T-helper 2 cell treated with Interferon-gamma antibody and Interleukin-4, amounts not matched to agents 5 μg/mL and 100 μg/mL, for 36 hours (primary cell): Measurements from ENCODE around the gene IFNAR1.

Experiments used
- DNase-seq: peaks from one replicate; pipeline ENCODE4 v3.0.0; 2021; ENCODE audit warnings: low spot score
- H3K27ac Mint-ChIP-seq: one replicate; pipeline ENCODE4 v1.8.0; 2021; ENCODE audit warnings: mild to moderate bottlenecking, mixed read lengths
- H3K27me3 Mint-ChIP-seq: one replicate; pipeline ENCODE4 v1.8.0; 2021; ENCODE audit warnings: low read depth, mixed read lengths
- H3K36me3 Mint-ChIP-seq: one replicate; pipeline ENCODE4 v1.8.0; 2021; ENCODE audit warnings: low read depth, mixed read lengths
- H3K4me1 Mint-ChIP-seq: one replicate; pipeline ENCODE4 v1.8.0; 2021; ENCODE audit warnings: low read depth, mixed read lengths
- H3K4me3 Mint-ChIP-seq: one replicate; pipeline ENCODE4 v1.8.0; 2022; ENCODE audit warnings: mild to moderate bottlenecking, moderate library complexity, mixed read lengths
- H3K9me3 Mint-ChIP-seq: one replicate; pipeline ENCODE4 v1.8.0; 2021; ENCODE audit warnings: mixed read lengths

Gene IFNAR1

DNA sequence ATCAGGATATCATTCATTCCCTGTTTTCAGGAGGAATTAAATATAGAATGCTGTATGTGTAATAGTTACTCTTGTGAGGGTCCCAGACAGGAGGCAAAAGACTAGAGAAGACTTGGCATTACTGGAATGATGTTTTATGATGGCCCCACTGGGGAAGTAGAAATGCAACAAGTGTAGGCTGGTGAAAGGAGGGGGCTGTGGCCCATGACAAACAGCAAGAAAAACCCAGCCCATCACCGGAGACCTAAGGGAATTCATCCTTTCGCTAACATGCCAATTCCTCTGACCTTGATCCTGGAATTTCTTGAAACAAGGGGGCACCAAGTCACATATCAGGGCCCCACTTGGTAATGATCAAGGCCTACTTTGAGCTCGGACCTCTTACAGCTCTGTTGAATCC, 72.9 kb downstream of the IFNAR1 start:
- no peaks in the 10 kb centered on the region for H3K36me3 Mint-ChIP-seq
- no peaks in the 10 kb centered on the region for H3K9me3 Mint-ChIP-seq
- H3K4me1 Mint-ChIP-seq = peaks cover 9% of the 10 kb centered on the region
- no peak overlapping the region for H3K4me3 Mint-ChIP-seq
- peaks cover 14% of the 10 kb centered on the region for H3K27me3 Mint-ChIP-seq
- H3K27ac Mint-ChIP-seq = no peak overlapping the region
- DNase-seq = no peak

DNA sequence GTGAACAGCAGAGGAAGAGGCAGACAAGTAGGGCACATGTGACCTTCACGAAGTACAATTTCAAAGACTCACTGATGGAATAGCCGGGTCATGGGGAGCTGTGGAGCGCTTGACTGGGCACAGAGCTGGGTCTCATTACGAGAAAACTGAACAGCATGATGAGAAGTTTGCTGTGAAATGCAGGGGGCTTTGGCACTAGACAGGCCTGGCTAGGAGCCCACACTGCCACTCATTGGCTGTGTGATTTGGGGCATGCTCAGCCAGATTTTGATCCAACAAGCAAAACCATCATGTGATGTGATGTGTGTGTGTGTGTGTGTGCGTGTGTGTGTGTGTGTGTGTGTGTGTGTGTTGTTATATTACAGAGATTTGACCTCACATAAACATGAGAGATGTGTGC, 73.6 kb downstream of the IFNAR1 start:
- no peaks in the 10 kb centered on the region for H3K9me3 Mint-ChIP-seq
- H3K27me3 Mint-ChIP-seq = peaks cover 12% of the 10 kb centered on the region
- H3K4me1 Mint-ChIP-seq = peaks cover 9% of the 10 kb centered on the region
- no peak for DNase-seq
- H3K4me3 Mint-ChIP-seq = no peak overlapping the region
- H3K36me3 Mint-ChIP-seq = no peaks in the 10 kb centered on the region
- H3K27ac Mint-ChIP-seq = no peak overlapping the region

DNA sequence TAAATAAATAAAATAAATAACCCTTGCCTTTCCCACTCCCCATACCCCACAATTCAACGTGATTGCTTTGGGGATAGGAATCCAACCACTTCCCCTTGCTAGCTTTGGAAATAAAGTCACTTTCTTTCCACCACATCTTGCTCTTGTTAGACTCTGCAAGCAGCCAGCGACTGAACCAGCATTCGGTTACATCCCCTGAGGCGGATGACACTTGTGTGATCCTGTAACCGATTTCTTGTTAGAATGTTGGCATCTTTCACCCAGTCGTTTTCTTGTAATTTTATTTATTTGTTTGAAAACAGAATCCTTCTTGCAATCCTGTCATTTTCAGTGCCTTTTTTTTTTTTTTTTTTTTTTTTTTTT, 76.8 kb downstream of the IFNAR1 start:
- H3K36me3 Mint-ChIP-seq = peaks cover 6% of the 10 kb centered on the region
- H3K4me3 Mint-ChIP-seq = no peak overlapping the region
- H3K9me3 Mint-ChIP-seq = no peaks in the 10 kb centered on the region
- peaks cover 8% of the 10 kb centered on the region for H3K27me3 Mint-ChIP-seq
- no peak for DNase-seq
- H3K4me1 Mint-ChIP-seq = peaks cover 32% of the 10 kb centered on the region
- no peak overlapping the region for H3K27ac Mint-ChIP-seq

DNA sequence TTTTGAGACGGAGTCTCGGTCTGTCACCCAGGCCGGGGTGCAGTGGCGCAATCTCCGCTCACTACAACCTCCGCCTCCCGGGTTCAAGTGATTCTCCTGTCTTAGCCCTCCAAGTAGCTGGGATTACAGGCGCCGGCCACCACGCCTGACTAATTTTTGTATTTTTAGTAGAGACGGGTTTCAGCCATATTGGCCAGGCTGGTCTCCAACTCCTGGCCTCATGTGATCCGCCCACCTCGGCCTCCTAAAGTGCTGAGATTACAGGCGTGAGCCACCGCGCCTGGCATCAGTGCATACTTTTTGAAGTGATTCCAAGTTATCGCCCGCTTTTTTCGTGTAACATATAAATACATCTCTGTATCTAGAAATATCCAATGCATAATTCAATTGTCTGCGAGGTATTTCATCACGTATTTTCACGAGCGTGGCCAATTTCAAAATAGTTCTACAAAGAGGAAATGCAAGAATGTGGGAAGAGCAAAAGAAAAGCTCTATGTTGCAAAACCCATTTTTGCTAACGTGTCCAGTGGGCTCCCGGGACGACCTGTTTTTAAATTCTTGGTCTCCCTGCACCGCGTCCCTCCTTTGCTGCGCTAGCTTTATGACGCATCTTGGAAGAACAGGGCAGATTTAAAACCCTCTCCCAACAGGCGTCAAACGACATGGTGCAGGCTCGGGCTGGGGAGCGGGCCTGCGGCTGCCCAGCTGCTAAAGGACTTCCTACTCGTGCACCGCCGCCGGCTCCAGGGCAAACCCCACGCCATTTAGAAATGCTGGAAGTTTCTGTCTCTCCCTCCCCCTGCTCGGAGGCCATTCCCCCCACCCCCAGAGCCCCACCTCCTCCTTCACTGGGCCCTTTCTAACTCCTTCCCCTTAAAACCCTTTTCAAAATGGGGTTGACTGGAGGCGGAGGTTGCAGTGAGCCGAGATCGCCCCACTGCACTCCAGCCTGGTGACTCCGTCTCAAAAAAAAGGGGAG, 77.5 kb downstream of the IFNAR1 start:
- DNase-seq = no peak
- Mint-ChIP-seq H3K4me3 (peak overlapping the region; percentile 71), H3K27ac (peak overlapping the region; percentile 68), H3K9me3 (no peaks in the 10 kb centered on the region), H3K27me3 (peaks cover 8% of the 10 kb centered on the region), H3K36me3 (peaks cover 6% of the 10 kb centered on the region), H3K4me1 (peaks cover 35% of the 10 kb centered on the region)

DNA sequence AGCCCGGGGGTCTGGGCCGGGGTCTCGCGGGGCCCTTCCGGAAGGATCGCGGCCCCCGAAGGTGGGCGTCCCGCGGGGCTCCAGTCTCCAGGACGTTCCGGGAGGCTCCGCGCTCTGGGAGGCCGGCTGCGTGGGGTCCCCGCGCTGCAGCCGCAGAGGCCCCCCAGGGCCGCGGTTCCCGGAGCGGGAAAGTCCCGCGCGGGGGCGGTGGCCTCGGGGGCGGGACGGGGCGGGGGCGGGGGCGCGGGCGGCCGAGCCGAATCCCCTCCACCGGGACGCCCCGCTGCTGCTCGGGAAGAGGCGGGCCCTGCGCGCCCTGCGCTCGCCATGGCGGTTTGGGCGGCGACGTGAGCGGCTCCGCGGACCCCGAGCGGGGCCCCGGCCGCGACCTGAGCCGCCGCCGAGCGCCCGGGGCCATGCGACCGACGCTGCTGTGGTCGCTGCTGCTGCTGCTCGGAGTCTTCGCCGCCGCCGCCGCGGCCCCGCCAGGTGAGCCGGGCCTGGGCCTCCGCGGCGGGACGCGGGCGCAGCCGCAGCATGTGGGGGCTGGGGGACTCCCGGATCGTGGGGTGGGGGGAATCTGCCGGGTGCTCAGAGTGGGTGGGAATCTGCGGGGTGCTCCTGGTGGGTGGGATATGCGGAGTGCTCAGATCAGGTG, 78.5 kb downstream of the IFNAR1 start, which contains the start of gene IFNGR2:
IFNGR2 (plus strand) TSS at position 286 of the 658 bp plus-strand sequence; CDS start at position 417, 131 bp downstream.
- Mint-ChIP-seq H3K36me3 (peaks cover 6% of the 10 kb centered on the region), H3K27me3 (peaks cover 8% of the 10 kb centered on the region), H3K9me3 (no peaks in the 10 kb centered on the region), H3K4me1 (peaks cover 35% of the 10 kb centered on the region), H3K27ac (peak within 1 kb of the TSS; percentile 68), H3K4me3 (peak within 1 kb of the TSS; percentile 90)
- peak; percentile 38 for DNase-seq

DNA sequence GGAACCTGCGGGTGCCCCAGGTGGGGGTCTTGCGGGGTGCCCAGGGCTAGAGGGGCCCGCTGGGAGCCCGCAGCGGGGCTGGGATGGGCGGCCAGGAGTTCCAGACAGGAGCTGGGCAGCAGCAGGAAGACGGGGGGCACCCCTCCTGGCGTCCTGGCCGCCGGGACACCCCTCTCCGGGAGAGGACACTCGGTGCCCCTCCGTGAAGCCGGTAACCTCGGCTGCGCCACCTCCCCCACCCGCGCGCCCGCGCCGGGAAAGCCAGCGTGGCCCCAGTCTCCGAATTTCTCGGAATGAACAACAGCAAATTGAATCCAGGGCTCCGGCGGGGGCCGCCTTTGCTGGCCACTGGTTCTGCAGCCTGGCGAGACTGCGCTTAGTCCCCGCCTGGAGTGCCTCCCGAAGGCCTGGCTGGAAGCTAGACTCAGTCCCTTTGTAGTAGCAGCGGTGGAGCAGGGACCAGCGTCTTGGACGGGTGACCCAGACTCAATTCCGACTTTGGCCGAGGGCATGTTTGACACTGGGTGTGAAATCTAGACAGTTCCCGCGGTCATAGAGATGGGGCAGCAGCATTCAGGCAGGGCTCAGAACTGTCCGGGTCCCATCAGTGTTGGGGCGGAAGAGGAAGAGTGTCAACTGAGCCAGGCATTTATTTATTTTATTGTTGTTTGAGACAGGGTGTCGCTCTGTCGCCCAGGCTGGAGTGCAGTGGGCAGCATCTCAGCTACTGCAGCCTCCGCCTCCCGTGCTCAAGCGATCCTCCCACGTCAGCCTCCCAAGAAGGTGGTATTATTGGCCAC, 79.2 kb downstream of the IFNAR1 start:
- Mint-ChIP-seq H3K27me3 (peaks cover 8% of the 10 kb centered on the region), H3K27ac (peak overlapping the region; percentile 55), H3K4me3 (peak overlapping the region; percentile 90), H3K36me3 (peaks cover 6% of the 10 kb centered on the region), H3K9me3 (no peaks in the 10 kb centered on the region), H3K4me1 (peaks cover 35% of the 10 kb centered on the region)
- DNase-seq = peak; percentile 25

DNA sequence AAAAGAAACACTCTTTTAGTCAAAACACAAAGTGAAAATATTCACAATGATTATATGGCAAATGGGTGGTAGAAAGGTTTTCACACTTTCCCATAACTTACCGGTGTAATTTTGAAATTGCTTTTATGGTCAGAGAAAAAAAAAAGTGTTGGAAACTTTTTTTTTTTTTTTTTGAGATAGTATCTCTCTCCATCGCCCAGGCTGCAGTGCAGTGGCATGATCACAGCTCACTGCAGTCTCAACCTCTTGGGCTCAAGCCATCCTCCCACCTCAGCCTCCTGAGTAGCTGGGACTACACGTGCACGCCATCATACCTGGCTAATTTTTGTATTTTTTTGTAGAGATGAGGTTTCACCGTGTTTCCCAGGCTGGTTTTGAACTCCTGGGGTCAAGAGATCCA, 81.7 kb downstream of the IFNAR1 start:
- no peak overlapping the region for H3K27ac Mint-ChIP-seq
- DNase-seq = no peak

More for the DNA sequence above, 81.7 kb downstream of the IFNAR1 start:
- peaks cover 4% of the 10 kb centered on the region for H3K27me3 Mint-ChIP-seq
- peaks cover 6% of the 10 kb centered on the region for H3K36me3 Mint-ChIP-seq
- H3K9me3 Mint-ChIP-seq = no peaks in the 10 kb centered on the region
- peaks cover 26% of the 10 kb centered on the region for H3K4me1 Mint-ChIP-seq
- no peak overlapping the region for H3K4me3 Mint-ChIP-seq
